ENCODE measurements around the gene ARHGEF4. TPM values are rescaled to one million over a fixed set of nuclear protein-coding genes. Genes with fewer than 3 reads are reported as not detected.

The ARHGEF4 gene
- total RNA-seq, 1 experiment from 2014 or later = 21.8 TPM

DNA sequence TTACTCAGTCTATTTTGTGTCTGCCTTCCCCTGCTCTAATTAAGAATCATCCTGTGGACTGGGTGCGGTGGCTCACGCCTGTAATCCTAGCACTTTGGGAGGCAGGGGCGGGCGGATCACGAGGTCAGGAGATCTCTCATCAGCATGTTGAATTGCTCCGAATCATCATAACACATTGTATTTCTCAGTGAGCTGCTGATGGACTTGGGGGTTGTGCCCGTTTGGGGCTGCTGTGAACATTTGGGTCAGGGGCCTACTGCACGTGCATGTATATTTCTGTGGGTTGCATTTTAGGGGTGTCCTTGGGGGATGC is 84.4 kb downstream of the ARHGEF4 start:
- DNase-seq (ENCODE audit: low spot score) (no peak), ATAC-seq (no peak)
- ChIA-PET POLR2A (no interaction called here), CTCF (interaction anchor here (0.9 to 1.4 kb wide), 11 partner anchors 8 to 227 kb away, joined by 3 to 36 read pairs (median 6); partner anchors contain the start of gene FAM168B)
- Mint-ChIP-seq H3K27me3 (ENCODE audit: low read depth) (no peaks in the 10 kb centered on the region), H3K27ac (no peak overlapping the region), H3K4me3 (no peak overlapping the region), H3K36me3 (peaks cover 14% of the 10 kb centered on the region), H3K9me3 (peaks cover 23% of the 10 kb centered on the region), H3K4me1 (peaks cover 16% of the 10 kb centered on the region)
- TF ChIP-seq CREB1 (CRISPR knock-in tag; IDR thresholded peaks at IDR 0.05) (no peak), IRF2 (CRISPR knock-in tag; IDR thresholded peaks at IDR 0.05; ENCODE audit: borderline replicate concordance, low read depth) (no peak), MYBL2 (CRISPR knock-in tag; IDR thresholded peaks at IDR 0.05) (no peak), CBFB (CRISPR knock-in tag; IDR thresholded peaks at IDR 0.05; ENCODE audit: low read depth) (no peak), TP53 (CRISPR knock-in tag; IDR thresholded peaks at IDR 0.05) (no peak), ZNF263 (CRISPR knock-in tag; IDR thresholded peaks at IDR 0.05; ENCODE audit: low read depth) (no peak), NFE2L1 (CRISPR knock-in tag; IDR thresholded peaks at IDR 0.05) (no peak), OVOL2 (CRISPR knock-in tag; IDR thresholded peaks at IDR 0.05; ENCODE audit: borderline replicate concordance) (no peak), NR3C1 (CRISPR knock-in tag; conservative IDR thresholded peaks at IDR 0.05; ENCODE audit: low read depth) (no peak), KAT7 (CRISPR knock-in tag; IDR thresholded peaks at IDR 0.05; ENCODE audit: borderline replicate concordance) (no peak), NR2C2 (CRISPR knock-in tag; IDR thresholded peaks at IDR 0.05) (no peak)
- TF ChIP-seq, protein P1, sequence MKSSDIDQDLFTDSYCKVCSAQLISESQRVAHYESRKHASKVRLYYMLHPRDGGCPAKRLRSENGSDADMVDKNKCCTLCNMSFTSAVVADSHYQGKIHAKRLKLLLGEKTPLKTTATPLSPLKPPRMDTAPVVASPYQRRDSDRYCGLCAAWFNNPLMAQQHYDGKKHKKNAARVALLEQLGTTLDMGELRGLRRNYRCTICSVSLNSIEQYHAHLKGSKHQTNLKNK (CRISPR knock-in tag; IDR thresholded peaks at IDR 0.05) = no peak
- TF ChIP-seq, protein P2, sequence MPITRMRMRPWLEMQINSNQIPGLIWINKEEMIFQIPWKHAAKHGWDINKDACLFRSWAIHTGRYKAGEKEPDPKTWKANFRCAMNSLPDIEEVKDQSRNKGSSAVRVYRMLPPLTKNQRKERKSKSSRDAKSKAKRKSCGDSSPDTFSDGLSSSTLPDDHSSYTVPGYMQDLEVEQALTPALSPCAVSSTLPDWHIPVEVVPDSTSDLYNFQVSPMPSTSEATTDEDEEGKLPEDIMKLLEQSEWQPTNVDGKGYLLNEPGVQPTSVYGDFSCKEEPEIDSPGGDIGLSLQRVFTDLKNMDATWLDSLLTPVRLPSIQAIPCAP (CRISPR knock-in tag; IDR thresholded peaks at IDR 0.05) = no peak
- TF ChIP-seq, protein P3, sequence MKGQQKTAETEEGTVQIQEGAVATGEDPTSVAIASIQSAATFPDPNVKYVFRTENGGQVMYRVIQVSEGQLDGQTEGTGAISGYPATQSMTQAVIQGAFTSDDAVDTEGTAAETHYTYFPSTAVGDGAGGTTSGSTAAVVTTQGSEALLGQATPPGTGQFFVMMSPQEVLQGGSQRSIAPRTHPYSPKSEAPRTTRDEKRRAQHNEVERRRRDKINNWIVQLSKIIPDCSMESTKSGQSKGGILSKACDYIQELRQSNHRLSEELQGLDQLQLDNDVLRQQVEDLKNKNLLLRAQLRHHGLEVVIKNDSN (CRISPR knock-in tag; IDR thresholded peaks at IDR 0.05) = no peak
- TF ChIP-seq, protein P4, sequence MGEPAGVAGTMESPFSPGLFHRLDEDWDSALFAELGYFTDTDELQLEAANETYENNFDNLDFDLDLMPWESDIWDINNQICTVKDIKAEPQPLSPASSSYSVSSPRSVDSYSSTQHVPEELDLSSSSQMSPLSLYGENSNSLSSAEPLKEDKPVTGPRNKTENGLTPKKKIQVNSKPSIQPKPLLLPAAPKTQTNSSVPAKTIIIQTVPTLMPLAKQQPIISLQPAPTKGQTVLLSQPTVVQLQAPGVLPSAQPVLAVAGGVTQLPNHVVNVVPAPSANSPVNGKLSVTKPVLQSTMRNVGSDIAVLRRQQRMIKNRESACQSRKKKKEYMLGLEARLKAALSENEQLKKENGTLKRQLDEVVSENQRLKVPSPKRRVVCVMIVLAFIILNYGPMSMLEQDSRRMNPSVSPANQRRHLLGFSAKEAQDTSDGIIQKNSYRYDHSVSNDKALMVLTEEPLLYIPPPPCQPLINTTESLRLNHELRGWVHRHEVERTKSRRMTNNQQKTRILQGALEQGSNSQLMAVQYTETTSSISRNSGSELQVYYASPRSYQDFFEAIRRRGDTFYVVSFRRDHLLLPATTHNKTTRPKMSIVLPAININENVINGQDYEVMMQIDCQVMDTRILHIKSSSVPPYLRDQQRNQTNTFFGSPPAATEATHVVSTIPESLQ (CRISPR knock-in tag; IDR thresholded peaks at IDR 0.05) = no peak
- TF ChIP-seq, protein P5, sequence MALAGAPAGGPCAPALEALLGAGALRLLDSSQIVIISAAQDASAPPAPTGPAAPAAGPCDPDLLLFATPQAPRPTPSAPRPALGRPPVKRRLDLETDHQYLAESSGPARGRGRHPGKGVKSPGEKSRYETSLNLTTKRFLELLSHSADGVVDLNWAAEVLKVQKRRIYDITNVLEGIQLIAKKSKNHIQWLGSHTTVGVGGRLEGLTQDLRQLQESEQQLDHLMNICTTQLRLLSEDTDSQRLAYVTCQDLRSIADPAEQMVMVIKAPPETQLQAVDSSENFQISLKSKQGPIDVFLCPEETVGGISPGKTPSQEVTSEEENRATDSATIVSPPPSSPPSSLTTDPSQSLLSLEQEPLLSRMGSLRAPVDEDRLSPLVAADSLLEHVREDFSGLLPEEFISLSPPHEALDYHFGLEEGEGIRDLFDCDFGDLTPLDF (CRISPR knock-in tag; IDR thresholded peaks at IDR 0.05) = no peak
- TF ChIP-seq, protein P6, sequence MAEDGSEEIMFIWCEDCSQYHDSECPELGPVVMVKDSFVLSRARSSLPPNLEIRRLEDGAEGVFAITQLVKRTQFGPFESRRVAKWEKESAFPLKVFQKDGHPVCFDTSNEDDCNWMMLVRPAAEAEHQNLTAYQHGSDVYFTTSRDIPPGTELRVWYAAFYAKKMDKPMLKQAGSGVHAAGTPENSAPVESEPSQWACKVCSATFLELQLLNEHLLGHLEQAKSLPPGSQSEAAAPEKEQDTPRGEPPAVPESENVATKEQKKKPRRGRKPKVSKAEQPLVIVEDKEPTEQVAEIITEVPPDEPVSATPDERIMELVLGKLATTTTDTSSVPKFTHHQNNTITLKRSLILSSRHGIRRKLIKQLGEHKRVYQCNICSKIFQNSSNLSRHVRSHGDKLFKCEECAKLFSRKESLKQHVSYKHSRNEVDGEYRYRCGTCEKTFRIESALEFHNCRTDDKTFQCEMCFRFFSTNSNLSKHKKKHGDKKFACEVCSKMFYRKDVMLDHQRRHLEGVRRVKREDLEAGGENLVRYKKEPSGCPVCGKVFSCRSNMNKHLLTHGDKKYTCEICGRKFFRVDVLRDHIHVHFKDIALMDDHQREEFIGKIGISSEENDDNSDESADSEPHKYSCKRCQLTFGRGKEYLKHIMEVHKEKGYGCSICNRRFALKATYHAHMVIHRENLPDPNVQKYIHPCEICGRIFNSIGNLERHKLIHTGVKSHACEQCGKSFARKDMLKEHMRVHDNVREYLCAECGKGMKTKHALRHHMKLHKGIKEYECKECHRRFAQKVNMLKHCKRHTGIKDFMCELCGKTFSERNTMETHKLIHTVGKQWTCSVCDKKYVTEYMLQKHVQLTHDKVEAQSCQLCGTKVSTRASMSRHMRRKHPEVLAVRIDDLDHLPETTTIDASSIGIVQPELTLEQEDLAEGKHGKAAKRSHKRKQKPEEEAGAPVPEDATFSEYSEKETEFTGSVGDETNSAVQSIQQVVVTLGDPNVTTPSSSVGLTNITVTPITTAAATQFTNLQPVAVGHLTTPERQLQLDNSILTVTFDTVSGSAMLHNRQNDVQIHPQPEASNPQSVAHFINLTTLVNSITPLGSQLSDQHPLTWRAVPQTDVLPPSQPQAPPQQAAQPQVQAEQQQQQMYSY (CRISPR knock-in tag; IDR thresholded peaks at IDR 0.05) = no peak

DNA sequence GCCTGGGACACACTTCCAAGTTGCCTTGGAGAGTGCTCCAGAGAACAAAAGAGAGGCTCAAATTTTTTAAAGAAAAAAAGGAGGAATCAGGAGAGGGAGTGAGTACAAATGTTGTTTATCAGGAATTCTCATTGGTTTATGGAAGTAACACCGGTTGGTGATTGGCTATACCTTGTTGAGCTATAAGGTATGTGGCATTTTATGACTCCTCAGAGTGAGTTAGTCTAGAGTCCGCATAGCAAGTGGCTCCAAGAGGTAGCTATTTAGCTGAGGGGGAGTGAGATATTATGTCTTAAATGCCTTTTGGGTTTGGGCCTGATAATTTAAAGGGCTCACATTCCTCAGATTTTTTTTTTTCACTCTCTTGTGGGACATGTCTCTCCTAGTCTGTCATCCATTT is 85.7 kb downstream of the ARHGEF4 start:
- Mint-ChIP-seq H3K4me1 (peaks cover 16% of the 10 kb centered on the region), H3K27me3 (ENCODE audit: low read depth) (peaks cover 8% of the 10 kb centered on the region), H3K9me3 (peaks cover 36% of the 10 kb centered on the region), H3K4me3 (no peak overlapping the region), H3K27ac (no peak overlapping the region), H3K36me3 (peaks cover 27% of the 10 kb centered on the region)
- DNase-seq (ENCODE audit: low spot score) = no peak
- no peak for ATAC-seq
- ChIA-PET POLR2A (no interaction called here), CTCF (no interaction called here)
- TF ChIP-seq, protein P7, sequence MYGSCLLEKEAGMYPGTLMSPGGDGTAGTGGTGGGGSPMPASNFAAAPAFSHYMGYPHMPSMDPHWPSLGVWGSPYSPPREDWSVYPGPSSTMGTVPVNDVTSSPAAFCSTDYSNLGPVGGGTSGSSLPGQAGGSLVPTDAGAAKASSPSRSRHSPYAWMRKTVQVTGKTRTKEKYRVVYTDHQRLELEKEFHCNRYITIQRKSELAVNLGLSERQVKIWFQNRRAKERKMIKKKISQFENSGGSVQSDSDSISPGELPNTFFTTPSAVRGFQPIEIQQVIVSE (CRISPR knock-in tag; IDR thresholded peaks at IDR 0.05; ENCODE audit: borderline replicate concordance) = no peak
- TF ChIP-seq SMAD3 (CRISPR knock-in tag; IDR thresholded peaks at IDR 0.05; ENCODE audit: borderline replicate concordance) = no peak
- TF ChIP-seq, protein P8, sequence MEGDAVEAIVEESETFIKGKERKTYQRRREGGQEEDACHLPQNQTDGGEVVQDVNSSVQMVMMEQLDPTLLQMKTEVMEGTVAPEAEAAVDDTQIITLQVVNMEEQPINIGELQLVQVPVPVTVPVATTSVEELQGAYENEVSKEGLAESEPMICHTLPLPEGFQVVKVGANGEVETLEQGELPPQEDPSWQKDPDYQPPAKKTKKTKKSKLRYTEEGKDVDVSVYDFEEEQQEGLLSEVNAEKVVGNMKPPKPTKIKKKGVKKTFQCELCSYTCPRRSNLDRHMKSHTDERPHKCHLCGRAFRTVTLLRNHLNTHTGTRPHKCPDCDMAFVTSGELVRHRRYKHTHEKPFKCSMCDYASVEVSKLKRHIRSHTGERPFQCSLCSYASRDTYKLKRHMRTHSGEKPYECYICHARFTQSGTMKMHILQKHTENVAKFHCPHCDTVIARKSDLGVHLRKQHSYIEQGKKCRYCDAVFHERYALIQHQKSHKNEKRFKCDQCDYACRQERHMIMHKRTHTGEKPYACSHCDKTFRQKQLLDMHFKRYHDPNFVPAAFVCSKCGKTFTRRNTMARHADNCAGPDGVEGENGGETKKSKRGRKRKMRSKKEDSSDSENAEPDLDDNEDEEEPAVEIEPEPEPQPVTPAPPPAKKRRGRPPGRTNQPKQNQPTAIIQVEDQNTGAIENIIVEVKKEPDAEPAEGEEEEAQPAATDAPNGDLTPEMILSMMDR (IDR thresholded peaks at IDR 0.05) = no peak
- no peak for TF ChIP-seq JAZF1 (CRISPR knock-in tag; IDR thresholded peaks at IDR 0.05)
